Measurements from ENCODE around the gene UMOD.

UMOD gene

DNA sequence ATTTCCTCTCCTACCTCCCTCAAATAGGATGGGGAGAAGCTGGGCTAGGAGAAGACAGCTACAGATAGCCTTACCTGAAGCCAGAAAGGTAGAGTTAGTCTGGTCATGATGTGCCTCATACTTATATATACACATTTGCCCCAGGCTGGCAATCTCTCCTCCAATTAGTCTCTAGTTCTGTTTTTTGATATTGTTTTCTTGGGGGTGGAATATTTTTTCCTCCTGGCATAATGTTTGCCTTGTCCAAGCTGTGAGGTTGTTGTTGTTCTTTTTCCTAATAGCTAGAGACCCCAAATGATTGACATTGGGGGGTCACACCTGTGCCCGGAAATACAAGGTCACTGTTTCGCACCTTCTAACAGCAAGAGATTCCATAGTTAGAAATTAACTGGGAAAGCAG lies at the start of gene UMOD:
UMOD (minus strand) TSS at position 101 of the 400 bp plus-strand sequence. CDS start 1,978 bp downstream, outside the sequence.
- no peaks in the 10 kb centered on the region for H3K79me2 ChIP-seq (ENCODE audit: insufficient read depth, low read length)
- no peaks in the 10 kb centered on the region for H3K27me3 ChIP-seq (ENCODE audit: insufficient read depth, low read length, poor library complexity, severe bottlenecking)
- H4K20me1 ChIP-seq (ENCODE audit: insufficient read depth, low read length, poor library complexity, severe bottlenecking), result no peaks in the 10 kb centered on the region
- no peaks in the 10 kb centered on the region for H3K9me2 ChIP-seq (replicated peaks; ENCODE audit: low read depth, low read length)
- H3K4me1 ChIP-seq (ENCODE audit: insufficient read depth, low read length, poor library complexity, severe bottlenecking), result no peaks in the 10 kb centered on the region
- H3K36me3 ChIP-seq (ENCODE audit: insufficient read depth, low read length), result no peaks in the 10 kb centered on the region
- peaks cover 4% of the 10 kb centered on the region; the same call in 1 of the 2 replicates for H3K9me3 ChIP-seq (ENCODE audit: insufficient read depth, low read depth, low read length)
- H3K4me2 ChIP-seq (ENCODE audit: low read depth, low read length, poor library complexity, severe bottlenecking), result no peak within 1 kb of the TSS
- no peak within 1 kb of the TSS for H2AFZ ChIP-seq (ENCODE audit: low read length)
- H3K9ac ChIP-seq (ENCODE audit: low read depth, low read length, poor library complexity, severe bottlenecking), result no peak within 1 kb of the TSS
- no peaks in the 10 kb centered on the region for H3F3A ChIP-seq (ENCODE audit: low read depth)
- H3K4me3 ChIP-seq (ENCODE audit: low read length, poor library complexity, severe bottlenecking), result no peak within 1 kb of the TSS
- TF ChIP-seq CTCF (conservative IDR thresholded peaks at IDR 0.05; ENCODE audit: low read length), result no peak
- no peak for TF ChIP-seq EZH2phosphoT487 (IDR thresholded peaks at IDR 0.05; ENCODE audit: borderline replicate concordance)

- no peaks in the 10 kb centered on the region for H3K79me2 ChIP-seq (ENCODE audit: insufficient read depth, low read length)
- no peaks in the 10 kb centered on the region for H3K27me3 ChIP-seq (ENCODE audit: insufficient read depth, low read length, poor library complexity, severe bottlenecking)
- H3K9me2 ChIP-seq (replicated peaks; ENCODE audit: low read depth, low read length), result no peaks in the 10 kb centered on the region
- H2AFZ ChIP-seq (ENCODE audit: low read length), result no peak overlapping the region
- H4K20me1 ChIP-seq (ENCODE audit: insufficient read depth, low read length, poor library complexity, severe bottlenecking), result no peaks in the 10 kb centered on the region
- H3K36me3 ChIP-seq (ENCODE audit: insufficient read depth, low read length), result no peaks in the 10 kb centered on the region
- H3K9me3 ChIP-seq (ENCODE audit: insufficient read depth, low read depth, low read length), result no peaks in the 10 kb centered on the region
- no peak overlapping the region for H3K9ac ChIP-seq (ENCODE audit: low read depth, low read length, poor library complexity, severe bottlenecking)
- no peak overlapping the region for H3K4me2 ChIP-seq (ENCODE audit: low read depth, low read length, poor library complexity, severe bottlenecking)
- H3K4me3 ChIP-seq (ENCODE audit: low read length, poor library complexity, severe bottlenecking), result no peak overlapping the region
- no peaks in the 10 kb centered on the region for H3F3A ChIP-seq (ENCODE audit: low read depth)
- no peaks in the 10 kb centered on the region for H3K4me1 ChIP-seq (ENCODE audit: insufficient read depth, low read length, poor library complexity, severe bottlenecking)
- no peak for TF ChIP-seq CTCF (conservative IDR thresholded peaks at IDR 0.05; ENCODE audit: low read length)
- TF ChIP-seq EZH2phosphoT487 (IDR thresholded peaks at IDR 0.05; ENCODE audit: borderline replicate concordance), result no peak
Measured at GRCh38 chr16:20401475-20402016, 49.0 kb upstream of the UMOD start.

GRCh38 chr16:20401066-20401465 lies 48.6 kb upstream of the UMOD start:
- no peak for TF ChIP-seq CTCF (conservative IDR thresholded peaks at IDR 0.05; ENCODE audit: low read length)
- H3K4me3 ChIP-seq (ENCODE audit: low read length, poor library complexity, severe bottlenecking), result no peak overlapping the region
- no peaks in the 10 kb centered on the region for H3K36me3 ChIP-seq (ENCODE audit: insufficient read depth, low read length)
- H3K4me2 ChIP-seq (ENCODE audit: low read depth, low read length, poor library complexity, severe bottlenecking), result no peak overlapping the region
- H3K9ac ChIP-seq (ENCODE audit: low read depth, low read length, poor library complexity, severe bottlenecking), result no peak overlapping the region
- H3K9me3 ChIP-seq (ENCODE audit: insufficient read depth, low read depth, low read length), result no peaks in the 10 kb centered on the region
- no peak overlapping the region for H2AFZ ChIP-seq (ENCODE audit: low read length)
- H3K79me2 ChIP-seq (ENCODE audit: insufficient read depth, low read length), result no peaks in the 10 kb centered on the region
- H3K27me3 ChIP-seq (ENCODE audit: insufficient read depth, low read length, poor library complexity, severe bottlenecking), result no peaks in the 10 kb centered on the region
- no peaks in the 10 kb centered on the region for H3K9me2 ChIP-seq (replicated peaks; ENCODE audit: low read depth, low read length)
- no peaks in the 10 kb centered on the region for H3K4me1 ChIP-seq (ENCODE audit: insufficient read depth, low read length, poor library complexity, severe bottlenecking)
- H3F3A ChIP-seq (ENCODE audit: low read depth), result no peaks in the 10 kb centered on the region
- H4K20me1 ChIP-seq (ENCODE audit: insufficient read depth, low read length, poor library complexity, severe bottlenecking), result no peaks in the 10 kb centered on the region

All from Loucy (cell line).